SK-N-SH treated with all-trans-retinoic acid at 6 μM for 48 hours (cell line): ENCODE results near the gene CORO1C.

Experiments used
- ATAC-seq: fragments of 200-7000 bp; cut with Tn5 transposase; 3 replicates; pipeline ENCODE4 v1.9.1; 2020; ENCODE audit warnings: mild to moderate bottlenecking, moderate library complexity
- BACH2 ChIP-seq: fragments of 250-450 bp; sonication (Bioruptor Pico); IDR thresholded peaks from 2 replicates; pipeline ENCODE4 v1.9.0; 2021; ENCODE audit warnings: mild to moderate bottlenecking, borderline replicate concordance
- CREB5 ChIP-seq: fragments of 250-450 bp; sonication (Bioruptor Pico); IDR thresholded peaks from 2 replicates; pipeline ENCODE4 v1.5.1; 2020; ENCODE audit warnings: low read depth, mild to moderate bottlenecking, moderate library complexity
- CSDC2 ChIP-seq: fragments of 250-450 bp; sonication (Bioruptor Pico); IDR thresholded peaks from 2 replicates; pipeline ENCODE4 v1.5.0; 2020; ENCODE audit warnings: mild to moderate bottlenecking, moderate library complexity
- GLIS3 ChIP-seq: fragments of 250-450 bp; sonication (Bioruptor Pico); IDR thresholded peaks from 2 replicates; pipeline ENCODE4 v1.5.0; 2020; ENCODE audit warnings: mild to moderate bottlenecking, moderate library complexity
- ISL1 ChIP-seq: fragments of 250-450 bp; sonication (Bioruptor Pico); IDR thresholded peaks from 2 replicates; pipeline ENCODE4 v2.1.2; 2022; ENCODE audit warnings: mild to moderate bottlenecking, moderate library complexity
- OSR1 ChIP-seq: fragments of 250-450 bp; sonication (Bioruptor Pico); IDR thresholded peaks from 2 replicates; pipeline ENCODE4 v1.8.0; 2022; ENCODE audit warnings: moderate library complexity, mild to moderate bottlenecking, inconsistent platforms
- POU6F1 ChIP-seq: fragments of 250-450 bp; sonication (Bioruptor Pico); IDR thresholded peaks from 2 replicates; pipeline ENCODE4 v1.8.0; 2021; ENCODE audit warnings: low read depth, mild to moderate bottlenecking, moderate library complexity, borderline replicate concordance
- PPARA ChIP-seq: fragments of 250-450 bp; sonication (Bioruptor Pico); IDR thresholded peaks from 2 replicates; pipeline ENCODE4 v1.5.0; 2020; ENCODE audit warnings: mild to moderate bottlenecking, borderline replicate concordance
- RARB ChIP-seq: fragments of 250-450 bp; sonication (Bioruptor Pico); IDR thresholded peaks from 2 replicates; pipeline ENCODE4 v1.8.0; 2021; ENCODE audit warnings: mild to moderate bottlenecking, moderate library complexity
- SNAI2 ChIP-seq: fragments of 250-450 bp; sonication (Bioruptor Pico); IDR thresholded peaks from 2 replicates; pipeline ENCODE4 v1.5.0; 2020; ENCODE audit warnings: mild to moderate bottlenecking, moderate library complexity
- TCF4 ChIP-seq: fragments of 250-450 bp; sonication (Bioruptor Pico); IDR thresholded peaks from 2 replicates; pipeline ENCODE4 v1.8.0; 2021; ENCODE audit warnings: mild to moderate bottlenecking, moderate library complexity, borderline replicate concordance
- TOX ChIP-seq: fragments of 250-450 bp; sonication (Bioruptor Pico); IDR thresholded peaks from 2 replicates; pipeline ENCODE4 v1.8.0; 2021; ENCODE audit warnings: mild to moderate bottlenecking, moderate library complexity, borderline replicate concordance
- TSHZ2 ChIP-seq: fragments of 250-450 bp; sonication (Bioruptor Pico); IDR thresholded peaks from 2 replicates; pipeline ENCODE4 v1.5.0; 2020; ENCODE audit warnings: mild to moderate bottlenecking, moderate library complexity
- ZC3H10 ChIP-seq: fragments of 250-450 bp; sonication (Bioruptor Pico); IDR thresholded peaks from 2 replicates; pipeline ENCODE4 v1.5.1; 2021; ENCODE audit warnings: mild to moderate bottlenecking, moderate library complexity
- ZFP3 ChIP-seq: fragments of 250-450 bp; sonication (Bioruptor Pico); IDR thresholded peaks from 2 replicates; pipeline ENCODE4 v1.5.0; 2020; ENCODE audit warnings: mild to moderate bottlenecking, moderate library complexity
- ZFP30 ChIP-seq: fragments of 450-650 bp; formaldehyde crosslinking; IDR thresholded peaks from 2 replicates; pipeline ENCODE4 v1.5.0; 2022; ENCODE audit warnings: mild to moderate bottlenecking, moderate library complexity
- ZNF565 ChIP-seq: fragments of 450-650 bp; formaldehyde crosslinking; conservative IDR thresholded peaks from 2 replicates; pipeline ENCODE4 v1.5.0; 2020; ENCODE audit warnings: low read depth, mild to moderate bottlenecking, moderate library complexity
- ZNF70 ChIP-seq: fragments of 450-650 bp; formaldehyde crosslinking; IDR thresholded peaks from 2 replicates; pipeline ENCODE4 v1.5.0; 2020; ENCODE audit warnings: mild to moderate bottlenecking, moderate library complexity

The CORO1C gene

GRCh38 chr12:108745641-108746040 lies 14.3 kb upstream of the CORO1C start (continued):
- TF ChIP-seq TSHZ2 (CRISPR knock-in tag) = no peak
- no peak for TF ChIP-seq ZNF565 (CRISPR knock-in tag)
- TF ChIP-seq SNAI2 = no peak
- TF ChIP-seq ZNF70 (CRISPR knock-in tag) = no peak

GRCh38 chr12:108744021-108744897 lies 12.9 kb upstream of the CORO1C start:
- no peak for ATAC-seq

GRCh38 chr12:108738170-108738569 lies 6.9 kb upstream of the CORO1C start:
- TF ChIP-seq ZFP3 (no peak), POU6F1 (CRISPR knock-in tag) (no peak), ISL1 (no peak), ZC3H10 (no peak), ZFP30 (CRISPR knock-in tag) (no peak), OSR1 (CRISPR knock-in tag) (no peak), TOX (CRISPR knock-in tag) (no peak), SNAI2 (no peak), ZNF70 (CRISPR knock-in tag) (no peak), TCF4 (CRISPR knock-in tag) (no peak), RARB (CRISPR knock-in tag) (no peak), GLIS3 (CRISPR knock-in tag) (no peak), CREB5 (CRISPR knock-in tag) (no peak), BACH2 (CRISPR knock-in tag) (no peak)
- ATAC-seq = no peak

More at GRCh38 chr12:108744021-108744897, 12.9 kb upstream of the CORO1C start:
- TF ChIP-seq CSDC2 (CRISPR knock-in tag) (no peak), ZC3H10 (no peak), TSHZ2 (CRISPR knock-in tag) (no peak), GLIS3 (CRISPR knock-in tag) (no peak), SNAI2 (no peak), POU6F1 (CRISPR knock-in tag) (no peak), PPARA (no peak)
